B cell (primary cell): ENCODE measurements around the gene AHCTF1.

Source experiments
- EZH2 ChIP-seq: IDR thresholded peaks from 2 replicates; pipeline ENCODE4 v1.6.1; 2012; ENCODE audit warnings: borderline replicate concordance, low read depth, mild to moderate bottlenecking, moderate library complexity, low read length; ENCODE audit not compliant: insufficient read depth, poor library complexity, severe bottlenecking
- TF ChIP-seq, protein P1 (sequence below): fragments of 200-600 bp; IDR thresholded peaks from one replicate; pipeline ENCODE4 v1.8.0; 2022; ENCODE audit warnings: antibody characterized with exemption, mild to moderate bottlenecking

DNA sequence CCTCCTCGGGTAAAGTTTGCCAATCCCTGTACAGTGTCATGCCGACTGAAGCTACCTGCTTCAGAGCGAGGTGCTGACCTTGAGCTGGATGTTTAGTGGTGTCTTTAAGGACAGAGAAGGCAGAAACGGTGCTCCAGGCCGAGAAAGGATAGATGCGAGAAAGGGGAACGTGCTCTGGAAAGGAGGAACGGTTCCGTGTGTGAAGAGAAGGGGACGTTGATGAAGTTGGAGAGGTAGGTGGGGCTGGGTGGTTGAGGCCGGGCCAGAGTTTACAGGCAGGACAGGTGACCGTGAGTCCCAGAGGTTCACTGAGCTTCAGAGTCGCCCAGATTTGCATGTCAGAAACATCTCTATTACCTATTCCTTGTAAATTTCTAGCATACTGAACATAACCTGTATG lies 116.9 kb downstream of the AHCTF1 start:
- no peak for TF ChIP-seq EZH2
- TF ChIP-seq, protein P1, sequence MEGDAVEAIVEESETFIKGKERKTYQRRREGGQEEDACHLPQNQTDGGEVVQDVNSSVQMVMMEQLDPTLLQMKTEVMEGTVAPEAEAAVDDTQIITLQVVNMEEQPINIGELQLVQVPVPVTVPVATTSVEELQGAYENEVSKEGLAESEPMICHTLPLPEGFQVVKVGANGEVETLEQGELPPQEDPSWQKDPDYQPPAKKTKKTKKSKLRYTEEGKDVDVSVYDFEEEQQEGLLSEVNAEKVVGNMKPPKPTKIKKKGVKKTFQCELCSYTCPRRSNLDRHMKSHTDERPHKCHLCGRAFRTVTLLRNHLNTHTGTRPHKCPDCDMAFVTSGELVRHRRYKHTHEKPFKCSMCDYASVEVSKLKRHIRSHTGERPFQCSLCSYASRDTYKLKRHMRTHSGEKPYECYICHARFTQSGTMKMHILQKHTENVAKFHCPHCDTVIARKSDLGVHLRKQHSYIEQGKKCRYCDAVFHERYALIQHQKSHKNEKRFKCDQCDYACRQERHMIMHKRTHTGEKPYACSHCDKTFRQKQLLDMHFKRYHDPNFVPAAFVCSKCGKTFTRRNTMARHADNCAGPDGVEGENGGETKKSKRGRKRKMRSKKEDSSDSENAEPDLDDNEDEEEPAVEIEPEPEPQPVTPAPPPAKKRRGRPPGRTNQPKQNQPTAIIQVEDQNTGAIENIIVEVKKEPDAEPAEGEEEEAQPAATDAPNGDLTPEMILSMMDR: no peak
